ENCODE measurements around the gene AKAP13.

AKAP13 gene

GRCh38 chr15:85770096-85771041 lies 390.0 kb downstream of the AKAP13 start:
- no peak for DNase-seq (ENCODE audit: low read depth)

- no peak for DNase-seq (ENCODE audit: low read depth)
These were observed 390.9 kb downstream of the AKAP13 start for GRCh38 chr15:85771271-85771670.

DNA sequence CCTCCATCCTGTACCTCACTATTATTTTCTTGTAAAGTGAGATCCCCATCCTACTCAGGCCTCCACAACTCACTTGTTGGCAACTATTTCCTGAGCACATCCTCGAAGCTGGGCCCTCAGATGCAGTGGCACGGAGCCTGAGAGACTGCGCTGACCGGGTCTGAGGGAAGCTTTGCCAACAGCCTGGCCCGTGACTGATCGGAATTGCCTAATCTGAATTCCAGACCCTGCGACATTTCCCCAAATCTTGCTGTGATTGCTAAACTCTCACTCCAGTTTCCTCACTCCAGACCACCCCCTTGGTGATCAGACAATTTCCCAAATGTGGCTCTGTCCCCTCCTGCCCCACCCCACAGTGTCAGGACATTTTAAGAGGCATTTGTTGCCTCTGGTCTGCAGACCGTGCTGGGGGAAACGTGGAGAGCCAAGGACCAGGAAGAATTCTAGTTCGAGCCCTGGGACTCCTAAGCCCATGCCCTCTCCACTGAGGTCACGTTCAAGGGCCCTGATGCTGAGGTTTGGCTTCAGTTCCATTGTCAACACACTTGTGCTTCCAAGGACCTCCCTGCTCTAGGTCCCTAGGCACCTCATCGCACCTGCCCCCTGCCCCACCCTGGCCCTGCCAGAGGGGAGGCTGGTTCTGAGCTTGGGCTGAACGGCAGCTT lies 391.5 kb downstream of the AKAP13 start:
- no peak for DNase-seq (ENCODE audit: low read depth)

DNA sequence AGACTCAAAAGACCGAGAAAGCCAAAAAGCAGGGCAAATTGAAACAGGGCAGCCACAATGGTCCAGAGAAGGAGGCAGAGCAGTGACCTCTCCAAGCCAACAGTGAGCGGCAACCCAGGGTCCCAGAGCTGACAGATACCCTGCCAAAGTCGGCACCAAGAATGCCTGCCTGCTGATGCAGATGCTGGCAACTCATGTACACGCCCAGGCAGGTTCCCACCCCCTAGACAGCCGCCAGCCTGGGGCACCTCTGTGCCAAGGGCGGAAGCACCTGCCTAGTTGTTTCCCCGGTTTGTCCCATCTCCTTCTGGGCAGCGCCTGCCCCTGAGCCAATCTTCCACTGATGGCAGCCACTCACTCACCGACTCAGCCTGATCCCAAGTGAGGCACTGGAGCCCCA lies 392.3 kb downstream of the AKAP13 start:
- DNase-seq (ENCODE audit: low read depth), result no peak

- DNase-seq (ENCODE audit: low read depth), result no peak
These were observed 392.8 kb downstream of the AKAP13 start for GRCh38 chr15:85773249-85773648.

DNA sequence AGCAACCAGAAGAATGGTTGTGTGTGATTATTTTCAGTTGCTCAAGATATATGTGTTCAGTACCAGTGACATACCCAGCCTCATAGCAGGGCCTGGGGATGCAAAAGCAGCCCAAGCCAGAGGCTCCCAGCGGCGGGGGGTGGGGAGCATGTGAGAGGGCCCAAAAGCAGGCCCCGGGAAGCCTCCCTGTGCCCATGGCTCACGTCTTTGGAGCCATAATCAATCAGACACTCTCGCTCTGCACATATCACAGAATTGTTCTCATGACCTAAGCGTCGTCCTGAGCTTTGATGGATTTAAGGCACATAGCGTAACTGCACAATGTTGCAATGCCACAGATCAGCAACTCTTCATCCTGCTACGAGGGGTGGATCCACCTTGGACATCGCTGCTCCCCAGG lies 393.6 kb downstream of the AKAP13 start:
- no peak for DNase-seq (ENCODE audit: low read depth)

- no peak for DNase-seq (ENCODE audit: low read depth)
These were observed 397.1 kb downstream of the AKAP13 start for GRCh38 chr15:85777250-85778106.

DNA sequence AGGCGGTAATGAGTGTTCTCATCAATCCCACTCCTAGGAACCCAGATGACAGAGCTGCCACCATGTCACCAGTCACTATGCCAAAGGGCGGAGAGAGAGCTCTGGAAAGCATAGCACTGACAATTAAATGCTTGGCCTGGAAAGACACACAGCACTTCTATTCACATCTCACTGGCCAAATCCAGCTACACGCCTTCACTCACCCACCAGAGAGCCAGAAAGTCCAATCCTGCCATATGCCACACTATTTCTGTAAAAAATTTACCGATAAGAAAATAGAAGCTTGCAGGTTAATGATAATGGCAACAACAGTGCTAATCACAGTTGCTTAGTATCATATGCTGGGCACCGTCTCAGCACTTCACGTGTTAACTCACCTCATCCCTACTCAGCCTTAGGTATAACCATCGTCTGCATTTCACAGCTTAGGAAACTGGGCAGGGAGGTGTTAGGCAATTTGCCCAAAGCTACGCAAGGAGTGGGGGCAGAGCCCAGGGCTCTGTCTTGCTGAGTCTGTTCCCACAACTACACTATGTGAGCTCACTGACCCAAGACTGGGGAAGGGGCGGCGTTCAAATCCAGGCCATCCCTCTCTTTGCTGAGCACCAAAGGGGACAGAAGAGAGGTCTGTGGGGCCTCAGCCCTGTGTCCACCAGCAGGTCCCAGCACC lies 397.8 kb downstream of the AKAP13 start:
- no peak for DNase-seq (ENCODE audit: low read depth)

- DNase-seq (ENCODE audit: low read depth), result no peak
These were observed 398.8 kb downstream of the AKAP13 start for GRCh38 chr15:85779249-85779648.

DNA sequence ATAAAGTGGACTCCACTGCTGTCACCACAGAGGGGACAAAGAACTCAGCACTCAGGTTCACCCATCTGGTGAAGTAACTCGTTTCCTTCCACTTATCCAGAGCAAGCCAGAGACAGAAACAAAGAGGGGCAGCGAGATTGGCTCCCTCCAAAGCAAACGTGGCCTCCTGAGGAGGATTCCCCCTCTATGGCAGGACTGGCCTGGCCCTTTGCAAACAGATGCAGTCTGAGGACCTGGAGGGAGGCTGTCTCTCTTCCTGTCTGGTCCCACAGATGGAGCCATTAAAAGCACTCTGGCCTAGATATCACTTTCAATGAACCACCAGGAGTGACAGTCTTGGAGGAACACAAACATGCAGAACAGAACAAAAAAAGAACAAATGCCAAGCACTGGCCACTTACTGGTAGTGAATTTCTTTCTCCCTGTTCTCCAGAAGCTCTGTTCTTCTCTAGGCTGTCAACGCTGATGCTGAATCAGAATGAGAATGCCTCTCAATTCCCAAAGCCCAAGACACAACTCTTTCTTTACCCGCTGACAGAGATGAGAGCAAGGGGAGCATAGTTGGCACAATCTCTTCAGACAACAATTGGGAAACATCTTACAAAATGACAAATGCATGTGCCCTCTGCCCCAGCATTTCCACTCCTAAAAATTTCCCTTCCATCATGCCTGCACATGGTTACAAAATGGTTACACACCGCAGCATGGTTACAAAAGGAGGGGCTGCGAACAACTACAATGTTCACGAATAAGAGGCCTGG lies 400.0 kb downstream of the AKAP13 start:
- no peak for DNase-seq (ENCODE audit: low read depth)

GRCh38 chr15:85781099-85781498 lies 400.7 kb downstream of the AKAP13 start:
- no peak for DNase-seq (ENCODE audit: low read depth)

- DNase-seq (ENCODE audit: low read depth), result no peak
These were observed 401.7 kb downstream of the AKAP13 start for GRCh38 chr15:85782064-85782463.

DNA sequence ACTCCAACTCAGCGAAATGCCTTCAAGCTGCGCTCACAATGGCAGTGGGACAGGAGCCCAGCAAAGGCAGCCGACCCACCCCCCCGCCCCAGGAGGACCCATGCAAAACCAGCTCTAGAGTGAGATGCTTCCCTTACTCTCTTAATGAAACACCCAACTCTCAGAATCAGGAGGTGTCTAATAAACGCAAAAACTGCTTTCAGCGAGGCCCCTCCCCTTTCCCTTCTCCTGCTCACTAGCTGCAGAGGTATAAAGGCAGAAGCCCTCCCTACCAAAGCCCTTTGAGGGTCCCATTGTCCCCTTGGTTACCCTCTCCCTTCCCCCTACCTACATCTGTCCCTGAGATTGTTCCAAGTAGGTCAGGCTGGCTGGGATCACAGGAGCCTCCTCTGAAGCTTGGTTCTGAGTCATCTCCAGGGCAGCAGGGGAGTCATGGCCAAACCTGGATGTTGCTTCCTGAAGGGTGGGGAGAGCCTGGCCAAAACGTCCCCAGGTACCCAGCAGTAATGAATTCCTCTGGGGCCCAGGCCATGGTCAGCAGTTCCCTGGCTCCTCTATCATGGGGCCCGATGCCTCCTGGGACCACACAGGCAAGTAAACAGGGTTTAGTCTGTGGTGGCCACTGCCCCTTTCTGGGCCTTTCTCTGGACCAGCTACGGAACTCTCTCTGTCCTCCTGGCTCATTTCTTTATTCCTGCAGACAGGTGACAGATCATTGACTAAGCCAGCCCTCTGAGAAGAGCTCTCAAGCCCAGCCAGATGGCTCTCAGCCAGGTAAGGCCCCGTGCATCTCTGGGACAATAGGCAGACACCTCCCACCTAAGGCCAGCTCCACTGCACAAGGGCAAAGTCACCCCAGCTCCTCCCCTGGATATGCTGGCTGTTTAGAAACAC lies 405.7 kb downstream of the AKAP13 start:
- no peak for DNase-seq (ENCODE audit: low read depth)

- DNase-seq (ENCODE audit: low read depth), result no peak
These were observed 406.3 kb downstream of the AKAP13 start for GRCh38 chr15:85786781-85787114.

GRCh38 chr15:85788771-85789495 lies 408.5 kb downstream of the AKAP13 start:
- no peak for DNase-seq (ENCODE audit: low read depth)

- DNase-seq (ENCODE audit: low read depth), result no peak
These were observed 409.1 kb downstream of the AKAP13 start for GRCh38 chr15:85789496-85789875.

DNA sequence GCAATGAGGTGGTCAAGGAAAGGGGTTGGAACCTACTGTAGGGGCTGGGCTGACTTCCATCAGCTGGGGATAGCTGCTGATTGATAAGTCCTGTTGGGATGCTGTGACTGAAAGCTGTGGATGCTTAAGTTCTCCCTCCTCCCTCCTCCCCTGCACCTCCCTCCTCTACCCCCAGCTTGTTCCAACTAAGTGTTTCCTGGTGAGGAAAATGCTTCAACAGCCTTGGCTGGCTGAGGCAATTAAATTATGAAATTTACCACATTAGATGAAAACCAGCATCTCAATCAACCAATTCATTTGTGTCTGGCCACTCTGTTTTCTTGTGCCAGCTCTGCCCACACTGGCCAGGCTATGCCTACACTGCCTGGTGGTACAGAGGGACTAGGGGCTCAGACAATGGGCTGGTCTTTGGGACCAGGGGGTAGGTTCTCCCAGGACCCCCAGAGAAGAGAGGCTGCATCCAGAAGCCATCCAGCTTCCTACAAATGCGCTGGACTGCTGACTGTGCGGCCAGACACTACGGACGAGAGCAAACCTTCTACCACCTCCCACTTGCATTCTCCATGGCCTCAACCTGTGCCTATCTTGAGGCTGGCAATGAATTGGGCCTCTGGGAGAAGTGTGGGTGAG lies 411.8 kb downstream of the AKAP13 start:
- no peak for DNase-seq (ENCODE audit: low read depth)

GRCh38 chr15:85792912-85793590 lies 412.6 kb downstream of the AKAP13 start:
- no peak for DNase-seq (ENCODE audit: low read depth)
